HG02852 (cell line): ENCODE results near the gene FADS6.

Source experiments
- ATAC-seq: cut with Tn5 transposase; IDR thresholded peaks from one replicate; pipeline ENCODE4 v1.9.1; 2021; ENCODE audit warnings: mild to moderate bottlenecking, moderate library complexity; ENCODE audit not compliant: unreplicated experiment

FADS6 gene, protein sequence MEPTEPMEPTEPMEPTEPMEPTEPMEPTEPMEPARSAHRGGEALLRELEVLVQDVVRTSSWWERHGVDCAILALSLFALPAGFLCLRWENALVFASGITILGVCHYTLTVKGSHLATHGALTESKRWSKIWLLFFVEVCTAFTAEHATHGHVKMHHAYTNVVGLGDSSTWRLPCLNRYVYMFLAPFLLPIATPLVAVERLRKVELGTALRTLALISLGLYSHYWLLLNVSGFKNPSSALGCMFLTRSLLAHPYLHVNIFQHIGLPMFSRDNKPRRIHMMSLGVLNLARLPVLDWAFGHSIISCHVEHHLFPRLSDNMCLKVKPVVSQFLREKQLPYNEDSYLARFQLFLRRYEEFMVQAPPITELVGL

DNA sequence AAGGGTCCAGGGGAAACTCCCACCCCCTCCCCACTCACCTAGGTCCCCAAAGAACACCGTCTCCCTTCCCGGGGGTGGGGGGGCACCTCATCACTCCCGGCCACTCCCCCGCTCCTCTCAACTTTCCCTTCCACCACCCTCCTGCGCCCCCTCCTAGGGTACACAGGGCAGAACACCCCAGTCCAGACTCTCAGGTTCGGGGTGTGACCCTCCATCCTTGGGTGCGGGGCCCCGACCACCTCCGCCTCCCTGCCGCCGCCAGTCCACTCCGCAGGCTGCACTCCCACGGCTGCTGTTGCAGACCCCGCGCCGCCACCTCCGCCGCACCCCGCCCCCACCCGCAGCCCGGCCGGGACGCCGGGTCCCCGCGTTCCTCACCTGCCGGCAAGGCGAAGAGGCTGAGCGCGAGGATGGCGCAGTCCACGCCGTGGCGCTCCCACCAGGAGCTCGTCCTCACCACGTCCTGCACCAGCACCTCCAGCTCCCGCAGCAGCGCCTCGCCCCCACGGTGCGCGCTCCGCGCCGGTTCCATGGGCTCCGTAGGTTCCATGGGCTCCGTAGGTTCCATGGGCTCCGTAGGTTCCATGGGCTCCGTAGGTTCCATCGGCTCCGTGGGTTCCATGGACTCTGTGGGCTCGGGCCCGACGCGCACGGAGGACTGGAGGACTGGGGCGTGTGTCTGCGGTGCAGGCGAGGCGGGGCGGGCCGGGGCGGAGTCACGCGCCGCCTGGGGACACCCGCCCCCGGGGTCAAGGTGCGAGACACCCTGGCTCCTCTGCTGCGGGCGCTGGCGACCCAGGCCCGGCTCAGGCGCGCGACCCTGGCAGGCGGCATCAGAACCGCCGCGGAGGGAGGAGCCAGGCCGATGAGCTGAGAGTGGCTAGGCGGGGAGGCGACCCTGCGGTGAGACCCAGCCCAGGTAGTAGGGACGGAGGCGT lies at the start of gene FADS6:
Gene FADS6, minus strand, starts transcription at position 660 of the 938 bp plus-strand sequence. Its CDS starts 38 bp downstream, at position 622.
- ATAC-seq = no peak

DNA sequence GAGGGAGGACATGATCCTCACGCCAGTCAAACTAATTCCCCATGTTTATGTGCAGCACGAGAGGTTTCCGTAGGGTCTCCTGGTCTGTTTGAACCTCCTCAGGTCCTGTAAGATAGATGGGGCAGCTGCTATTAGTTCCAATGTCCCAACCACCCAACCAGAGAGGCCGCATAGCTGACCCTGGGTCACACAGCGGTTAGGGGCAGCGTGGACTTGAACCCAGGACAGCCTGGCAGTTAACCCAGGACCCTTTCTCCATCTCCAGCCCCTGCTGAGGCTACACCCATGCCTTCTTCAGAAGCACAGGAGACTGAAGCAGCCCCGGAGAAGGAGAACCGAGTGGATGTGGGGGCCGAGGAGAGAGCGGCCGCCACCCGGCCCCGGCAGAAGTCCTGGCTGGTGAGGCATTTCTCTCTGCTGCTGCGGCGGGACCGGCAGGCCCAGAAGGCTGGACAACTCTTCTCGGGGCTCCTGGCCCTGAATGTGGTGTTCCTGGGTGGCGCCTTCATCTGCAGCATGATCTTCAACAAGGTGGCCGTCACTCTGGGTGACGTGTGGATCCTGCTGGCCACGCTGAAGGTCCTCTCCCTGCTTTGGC lies 47.8 kb upstream of the FADS6 start:
- no peak for ATAC-seq

DNA sequence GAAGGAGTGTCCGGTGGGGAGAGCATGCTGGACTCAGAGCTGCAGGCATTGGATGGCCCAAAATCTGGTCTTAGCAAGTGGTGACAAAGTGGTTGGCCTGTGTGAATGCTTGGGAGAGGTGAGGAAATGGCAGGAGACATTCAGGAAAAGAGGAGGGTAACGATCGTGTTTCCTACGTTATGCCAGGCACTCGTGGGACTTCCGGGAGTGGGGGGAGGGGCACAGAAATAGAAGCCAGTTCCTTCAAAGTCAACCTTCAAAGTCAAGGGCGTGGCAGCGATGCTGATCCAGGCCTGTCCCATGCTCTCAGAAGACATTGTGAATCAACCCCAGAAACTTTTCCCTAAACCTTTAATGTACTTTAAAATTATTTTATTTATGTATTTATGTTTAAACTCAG lies 46.1 kb upstream of the FADS6 start:
- ATAC-seq = no peak

DNA sequence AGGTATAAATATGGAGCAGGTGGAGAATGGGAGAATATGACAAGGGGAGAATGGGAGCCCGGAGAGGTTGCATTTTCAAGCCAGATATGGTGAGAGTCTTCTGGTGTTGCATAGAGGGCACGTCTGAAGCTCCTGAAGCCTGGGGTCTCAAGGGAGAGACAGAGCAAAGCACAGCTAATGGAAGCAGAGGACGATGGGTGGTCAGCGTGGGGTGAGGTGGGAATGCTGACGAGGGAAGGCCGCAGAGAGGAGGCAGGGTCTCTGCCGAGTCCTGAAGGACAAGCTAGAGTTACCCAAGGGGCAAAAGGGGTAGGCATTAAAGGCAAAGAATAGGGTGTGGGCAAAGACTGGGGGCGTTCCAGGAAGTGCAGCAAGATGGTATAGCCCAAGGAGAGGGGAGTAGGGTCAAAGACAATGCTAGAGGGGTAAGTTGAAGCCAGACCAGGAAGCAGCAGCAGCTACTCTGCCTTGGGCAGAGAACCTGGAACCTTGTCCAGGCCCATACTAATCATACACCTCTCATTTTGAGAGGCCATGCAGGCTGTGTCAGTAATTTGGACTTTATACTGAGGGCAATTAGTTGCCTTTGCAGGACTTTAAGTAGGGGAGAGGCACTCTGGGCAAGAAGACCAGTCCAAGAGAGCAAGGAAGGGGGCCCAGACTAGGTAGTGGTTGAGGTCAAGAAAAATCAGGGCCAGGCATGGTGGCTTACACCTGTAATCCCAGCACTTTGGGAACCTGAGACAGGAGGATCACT lies 44.9 kb upstream of the FADS6 start:
- ATAC-seq = no peak

DNA sequence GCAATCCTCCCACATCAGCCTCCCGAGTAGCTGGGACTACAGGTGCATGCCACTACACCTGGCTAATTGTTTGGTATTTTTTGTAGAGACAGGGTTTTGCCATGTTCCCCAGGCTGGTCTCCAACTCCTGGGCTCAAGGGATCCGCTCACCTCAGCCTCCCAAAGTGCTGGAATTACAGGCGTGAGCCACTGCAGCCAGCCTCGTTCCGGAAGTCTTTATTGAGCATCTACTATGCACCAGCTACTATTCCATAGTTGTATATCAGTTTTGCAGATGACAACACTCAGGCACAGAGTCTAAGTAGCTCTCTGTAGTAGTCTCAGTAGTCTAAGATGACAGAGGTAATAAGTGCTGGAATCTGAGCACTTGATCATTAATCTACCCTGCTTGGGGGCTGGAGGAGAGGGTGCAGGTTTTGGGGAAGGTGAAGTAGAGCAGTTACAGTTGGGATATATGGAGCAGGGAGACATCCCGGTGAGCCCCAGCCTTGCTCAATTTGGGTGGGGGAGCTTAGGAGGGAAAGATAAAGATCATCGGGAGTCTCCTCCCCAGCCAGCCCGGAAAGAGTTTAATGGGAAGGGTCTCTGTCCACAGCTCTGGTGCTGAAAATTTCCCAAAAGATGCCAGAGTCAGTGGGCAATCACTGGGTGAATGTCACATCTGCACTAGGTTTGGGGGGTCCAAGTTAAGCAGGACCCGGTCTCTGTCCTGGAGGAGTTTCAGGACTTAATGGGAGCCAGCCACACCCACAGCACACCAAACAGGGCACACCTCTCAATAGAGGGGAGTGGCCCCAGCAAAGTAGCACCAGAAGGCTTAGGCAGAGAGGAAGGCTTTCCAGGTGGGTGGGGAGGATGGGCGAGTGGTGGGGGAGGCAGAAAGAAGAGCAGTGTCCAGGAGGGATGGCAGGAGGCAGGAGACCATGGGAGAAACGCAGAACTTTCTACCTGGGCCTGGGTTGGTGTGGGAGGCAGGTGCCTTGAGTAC lies 43.9 kb upstream of the FADS6 start:
- ATAC-seq = no peak

DNA sequence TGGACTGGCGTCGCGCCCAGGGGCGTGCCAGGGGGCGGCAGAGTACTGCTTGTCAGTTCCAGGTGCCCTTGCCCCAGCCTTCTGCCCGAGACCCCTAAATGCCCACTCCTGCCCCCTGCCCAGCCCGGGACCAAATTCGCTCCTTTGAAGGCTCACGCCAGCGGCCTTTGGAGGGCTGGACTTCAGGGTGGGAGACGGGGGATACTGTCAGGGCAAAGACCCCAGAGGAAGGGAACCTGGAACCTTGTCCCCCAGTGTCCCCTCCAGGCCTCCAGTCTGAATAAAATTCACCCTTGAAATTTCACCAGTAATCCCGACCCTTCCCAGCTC lies 43.0 kb upstream of the FADS6 start:
- no peak for ATAC-seq

DNA sequence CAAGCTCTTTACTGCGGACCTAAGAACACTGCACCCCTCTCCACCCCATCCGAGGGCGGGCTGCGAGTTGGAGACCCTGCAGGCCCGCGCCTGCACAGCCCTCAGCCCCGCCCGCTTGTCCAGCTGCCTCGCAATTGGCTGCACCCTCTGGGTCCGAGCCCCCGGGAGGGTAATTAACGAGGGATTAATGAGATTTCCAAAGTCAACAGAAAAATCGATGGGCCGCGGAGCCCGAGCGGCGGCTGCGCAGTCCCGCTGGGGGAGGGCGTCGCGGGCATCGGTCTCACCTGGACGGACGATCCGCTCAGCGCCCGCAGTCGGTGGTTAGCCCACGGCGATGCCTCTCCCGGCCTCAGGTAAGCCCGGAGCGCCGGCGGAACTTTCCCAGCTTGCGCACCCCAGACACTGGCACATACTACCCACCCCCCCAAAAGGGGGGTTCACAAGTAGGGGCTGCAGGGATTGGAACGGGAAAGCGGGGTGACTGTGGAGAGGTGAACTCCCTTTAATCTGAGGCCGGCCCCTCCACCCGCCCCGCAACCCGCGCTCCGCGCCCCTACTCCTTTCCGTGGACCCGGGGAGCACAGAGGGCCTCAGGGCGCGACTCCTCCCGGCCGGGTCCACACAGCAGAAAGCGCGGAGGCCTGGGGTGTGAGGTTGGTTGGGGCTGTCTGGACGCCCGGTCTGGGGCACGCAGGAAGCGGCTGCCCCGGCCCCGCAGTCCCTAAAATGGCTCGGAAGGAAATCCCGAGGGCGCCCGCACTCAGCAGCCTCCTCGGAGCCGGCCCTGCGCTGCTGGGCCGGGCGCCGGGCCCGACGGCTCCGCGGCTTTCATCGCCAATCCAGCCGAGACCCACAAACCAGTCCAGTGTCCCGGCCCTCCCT lies 42.4 kb upstream of the FADS6 start, which contains the start of gene OTOP3:
Gene OTOP3, plus strand, starts transcription at position 314 of the 885 bp plus-strand sequence. Its CDS starts 24 bp downstream, at position 338.
- ATAC-seq = no peak

DNA sequence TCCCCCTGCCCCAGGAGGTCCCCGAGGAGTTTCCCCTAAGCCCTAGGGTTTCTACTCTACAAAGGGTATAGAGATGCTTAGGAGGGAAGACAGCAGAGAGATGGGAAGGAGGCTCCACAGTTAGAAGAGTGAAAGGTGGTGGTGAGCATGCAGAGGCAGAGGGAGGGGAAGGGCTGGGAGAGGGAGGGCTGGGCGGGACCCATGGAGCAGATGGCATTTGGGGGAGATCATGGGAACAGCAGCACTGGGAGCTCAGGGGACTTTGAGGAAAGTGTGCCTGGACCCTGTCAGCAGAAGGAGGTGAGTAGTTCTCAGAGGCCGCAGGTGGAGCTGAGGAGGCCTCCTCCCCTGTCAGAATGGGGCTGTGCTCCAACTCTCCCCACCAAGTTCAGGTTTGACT lies 41.6 kb upstream of the FADS6 start:
- ATAC-seq = no peak

DNA sequence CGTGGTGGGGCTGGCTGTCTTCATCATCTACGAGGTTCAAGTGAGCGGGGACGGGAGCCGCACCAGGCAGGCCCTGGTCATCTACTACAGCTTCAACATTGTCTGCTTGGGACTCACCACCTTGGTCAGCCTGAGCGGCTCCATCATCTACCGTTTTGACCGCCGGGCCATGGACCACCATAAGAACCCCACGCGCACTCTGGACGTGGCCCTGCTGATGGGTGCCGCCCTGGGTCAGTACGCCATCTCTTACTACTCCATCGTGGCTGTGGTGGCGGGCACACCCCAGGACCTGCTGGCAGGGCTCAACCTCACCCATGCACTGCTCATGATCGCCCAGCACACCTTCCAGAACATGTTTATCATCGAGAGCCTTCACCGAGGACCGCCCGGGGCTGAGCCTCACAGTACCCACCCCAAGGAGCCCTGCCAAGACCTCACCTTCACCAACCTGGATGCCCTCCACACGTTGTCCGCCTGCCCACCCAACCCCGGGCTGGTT lies 37.2 kb upstream of the FADS6 start:
- no peak for ATAC-seq

DNA sequence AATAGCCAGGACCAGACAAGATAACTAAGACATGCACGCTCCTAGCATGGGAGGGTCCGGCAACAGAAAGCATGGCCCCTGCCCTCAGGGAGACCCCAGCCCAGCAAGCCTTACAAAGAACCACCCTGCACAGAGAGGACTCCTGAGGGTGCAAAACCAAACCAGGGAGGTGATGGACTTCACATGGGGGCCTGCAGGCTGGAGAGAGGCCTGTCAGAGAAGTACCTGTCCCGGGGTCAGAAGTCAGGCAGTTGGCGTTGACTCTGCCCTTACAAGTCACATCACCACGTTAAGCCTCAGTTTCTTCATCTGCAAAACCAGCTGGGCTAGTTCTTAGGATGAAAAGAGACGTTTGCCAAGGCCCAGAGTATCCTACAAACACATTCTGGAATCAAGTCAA lies 35.4 kb upstream of the FADS6 start:
- ATAC-seq = no peak

DNA sequence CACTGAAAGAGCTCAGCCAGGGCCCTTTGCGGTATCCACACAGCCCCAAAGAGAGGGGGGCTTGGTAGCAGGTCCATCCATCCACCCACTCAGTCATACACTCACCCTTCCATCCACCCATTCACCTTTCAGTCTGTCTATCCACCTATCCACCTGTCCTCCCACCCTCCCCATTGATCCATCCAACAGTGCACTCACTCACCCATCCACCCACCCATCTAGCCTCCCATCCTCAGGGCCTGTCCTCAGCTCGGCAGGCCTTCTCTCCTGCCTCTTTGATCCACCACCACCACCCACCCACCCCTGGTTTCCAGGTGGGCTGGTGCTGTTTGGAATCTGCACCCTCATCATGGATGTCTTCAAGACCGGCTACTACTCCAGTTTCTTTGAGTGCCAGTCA lies 31.8 kb upstream of the FADS6 start:
- no peak for ATAC-seq

DNA sequence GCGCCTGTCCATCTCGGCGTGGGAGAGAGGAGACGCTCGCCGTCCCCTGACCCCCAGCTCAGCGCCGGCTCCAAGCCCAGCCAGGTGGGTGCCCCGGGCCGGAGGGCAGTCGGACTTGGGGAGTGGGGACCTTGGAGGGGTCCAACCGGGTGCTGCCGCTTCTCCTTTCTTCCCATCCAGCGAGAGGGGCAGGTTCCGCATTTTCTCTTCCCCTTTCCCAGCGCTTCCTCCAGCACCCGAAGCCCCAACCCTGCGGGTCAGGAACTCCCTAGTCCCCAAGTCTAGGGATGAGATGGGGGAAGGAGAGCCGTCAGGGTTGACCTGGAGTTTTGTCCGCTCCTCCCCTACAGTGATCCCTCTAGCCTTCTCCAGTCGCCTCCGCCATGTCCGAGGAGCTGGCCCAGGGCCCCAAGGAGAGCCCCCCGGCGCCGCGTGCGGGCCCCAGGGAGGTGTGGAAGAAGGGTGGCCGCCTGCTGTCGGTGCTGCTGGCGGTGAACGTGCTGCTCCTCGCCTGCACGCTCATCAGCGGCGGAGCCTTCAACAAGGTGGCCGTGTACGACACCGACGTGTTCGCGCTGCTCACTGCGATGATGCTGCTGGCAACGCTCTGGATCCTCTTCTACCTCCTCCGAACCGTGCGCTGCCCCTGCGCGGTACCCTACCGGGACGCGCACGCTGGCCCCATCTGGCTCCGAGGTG lies 31.0 kb upstream of the FADS6 start, which contains the start of gene OTOP2:
Gene OTOP2, plus strand, starts transcription at position 24 of the 699 bp plus-strand sequence. Its CDS starts 360 bp downstream, at position 384.
- no peak for ATAC-seq

DNA sequence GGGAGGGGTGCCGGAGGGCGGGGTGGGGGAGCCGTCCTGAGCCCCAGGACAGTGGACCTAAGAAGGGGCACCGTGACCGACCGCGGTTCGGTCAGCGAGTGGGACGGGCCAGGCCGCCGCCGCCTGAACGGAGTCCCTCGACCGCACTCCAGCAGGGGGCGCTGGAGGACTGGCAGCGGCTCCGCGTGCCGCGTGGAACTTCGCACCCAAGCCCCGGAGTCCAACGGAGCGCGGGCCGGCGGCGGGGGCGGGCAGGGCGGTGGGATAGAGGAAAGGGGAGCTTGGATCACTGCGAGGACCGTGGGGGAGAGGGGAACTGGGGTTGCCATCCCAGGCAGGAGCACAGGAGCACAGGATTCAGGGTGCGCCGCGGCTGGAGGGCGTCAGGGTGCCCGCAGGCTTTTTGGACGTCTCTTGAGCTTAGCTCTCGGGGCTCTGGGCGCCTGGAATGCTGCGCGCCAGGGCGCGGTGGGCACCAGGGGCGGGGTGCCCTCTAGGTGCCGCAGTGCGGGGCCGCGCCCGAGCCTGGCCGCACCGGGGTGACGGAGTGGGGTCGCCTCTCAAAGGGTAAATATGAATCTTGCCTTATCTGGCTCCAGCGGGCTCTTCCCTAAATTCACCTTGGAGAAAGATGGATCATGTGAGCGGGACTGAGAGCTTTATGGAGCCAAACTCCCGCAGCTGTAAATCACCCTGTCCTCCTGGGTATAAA lies 30.3 kb upstream of the FADS6 start:
- ATAC-seq = no peak

DNA sequence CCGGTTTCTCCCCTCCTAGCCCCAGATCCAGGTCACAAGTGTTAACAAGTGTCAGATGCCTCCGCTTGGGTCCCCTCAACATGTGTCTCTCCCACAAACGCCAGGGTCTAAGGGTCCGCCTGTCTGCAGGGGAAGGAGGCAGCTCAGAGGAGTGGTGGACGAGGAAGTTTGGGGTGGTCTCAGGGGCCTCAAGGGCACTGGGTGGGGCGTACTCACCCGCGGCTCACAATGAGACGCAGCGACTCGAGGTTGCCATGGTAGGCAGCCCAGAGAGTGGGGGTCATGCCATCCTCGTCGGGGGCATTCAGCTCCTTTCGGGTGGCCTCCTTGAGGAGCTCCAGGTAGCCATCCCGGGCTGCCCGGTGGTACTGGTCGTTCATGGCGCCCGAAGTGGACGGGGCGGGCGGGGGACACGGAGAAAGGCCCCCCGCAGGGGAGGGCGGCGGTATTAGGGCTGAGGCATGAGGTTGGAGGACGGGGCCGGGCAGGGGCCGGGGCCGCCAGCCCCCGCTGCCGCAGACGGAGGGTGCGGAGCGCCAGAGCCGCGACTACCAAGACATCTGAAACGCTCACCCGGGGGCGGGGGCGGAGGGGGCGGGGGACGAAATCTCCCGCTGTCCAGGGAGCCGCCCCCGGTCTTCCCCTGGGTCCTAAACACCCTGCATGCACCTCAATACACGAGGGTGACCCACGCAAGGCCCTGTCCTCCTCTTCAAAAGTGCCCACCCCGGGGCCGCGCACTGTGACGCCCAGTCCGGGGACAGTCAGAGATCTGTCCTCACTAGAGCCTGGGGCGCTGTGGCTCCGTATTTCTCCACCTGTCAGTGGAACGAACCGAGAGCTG lies 29.5 kb upstream of the FADS6 start, which contains the start of gene USH1G:
Gene USH1G, minus strand, starts transcription at position 562 of the 844 bp plus-strand sequence. Its CDS starts 182 bp downstream, at position 380.
- no peak for ATAC-seq

DNA sequence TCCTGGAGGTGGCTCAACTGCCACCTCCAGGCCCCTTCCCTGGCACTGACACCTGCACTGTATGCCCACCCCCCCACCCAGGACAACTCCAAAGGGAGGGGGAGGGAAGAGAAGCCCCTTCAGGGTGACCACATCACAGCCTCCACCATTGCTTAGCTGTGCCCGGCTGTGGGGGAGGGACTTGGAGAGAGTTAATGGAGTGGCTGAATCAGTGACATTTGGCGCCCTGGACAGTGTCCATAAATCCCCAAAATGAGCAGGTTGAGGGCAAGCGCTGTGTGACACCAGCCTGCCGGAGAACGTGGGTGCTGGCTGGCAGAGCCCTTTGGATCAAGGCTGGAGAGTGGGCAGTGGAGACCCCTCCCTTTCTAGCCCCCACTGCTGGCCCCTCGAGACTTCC lies 28.7 kb upstream of the FADS6 start:
- no peak for ATAC-seq

DNA sequence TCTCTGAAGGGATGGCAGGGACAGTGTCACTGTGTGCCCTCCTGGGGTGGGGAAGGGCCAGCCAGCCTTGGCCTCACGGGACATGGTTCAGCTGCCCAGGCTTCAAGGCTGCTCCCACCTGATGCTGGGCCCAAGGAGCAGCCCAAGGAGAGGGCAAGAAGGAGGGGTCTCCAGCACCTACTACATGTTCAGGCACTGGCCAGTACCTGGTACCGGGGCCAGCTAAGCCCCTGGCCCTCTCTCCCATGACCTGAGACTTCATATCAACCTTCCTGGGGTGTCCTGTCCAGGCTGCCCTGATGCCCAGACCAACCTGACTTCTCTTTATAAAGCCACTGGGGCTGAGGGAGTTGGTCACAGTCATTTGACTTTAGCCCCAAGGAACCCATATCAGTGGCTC lies 28.3 kb upstream of the FADS6 start:
- ATAC-seq = no peak
